ENCODE measurements around the gene GNG13. TPM values are rescaled to one million over a fixed set of nuclear protein-coding genes. Genes with fewer than 3 reads are reported as not detected.

The GNG13 gene
- total RNA-seq, 3 donors from 2014 or later: 0.31 to 1.0 TPM; not detected in 1

GRCh38 chr16:844638-845350 lies 44.3 kb upstream of the GNG13 start:
- intact Hi-C loops (cut with DNase I, micrococcal nuclease): no loop called here
- TF ChIP-seq CTCF (IDR thresholded peaks at IDR 0.05): no peak
- H3K9me3 ChIP-seq: no peaks in the 10 kb centered on the region
- no peak overlapping the region for H3K4me3 ChIP-seq
- no peak for ATAC-seq
- no peaks in the 10 kb centered on the region for H3K4me1 ChIP-seq (ENCODE audit: low read depth)
- H3K36me3 ChIP-seq (ENCODE audit: low read depth): no peaks in the 10 kb centered on the region
- DNase-seq: peak in 1 of 3 donors; percentile 47

DNA sequence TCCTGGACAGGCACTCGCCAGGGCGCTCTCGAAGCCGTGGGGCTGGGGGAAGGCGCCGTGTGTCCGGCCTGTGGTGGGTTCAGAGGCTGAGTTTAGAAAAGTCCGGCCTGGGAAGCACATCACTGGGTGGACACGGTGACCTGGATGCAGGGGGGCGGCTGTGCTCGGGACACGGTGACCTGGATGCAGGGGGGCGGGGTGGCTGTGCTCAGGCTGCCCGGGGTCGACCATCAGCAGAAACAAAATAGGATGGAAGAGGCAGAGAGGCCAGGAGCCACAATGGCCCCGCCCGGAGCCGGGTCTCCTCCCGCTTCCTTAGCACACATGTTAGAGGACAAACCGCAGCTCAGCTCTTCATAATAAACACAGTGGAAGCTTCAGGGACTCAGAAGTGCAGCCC lies 43.2 kb upstream of the GNG13 start:
- H3K4me1 ChIP-seq (ENCODE audit: low read depth): no peaks in the 10 kb centered on the region
- no peaks in the 10 kb centered on the region for H3K9me3 ChIP-seq
- intact Hi-C loops (cut with DNase I, micrococcal nuclease): no loop called here
- H3K36me3 ChIP-seq (ENCODE audit: low read depth): no peaks in the 10 kb centered on the region
- no peak for TF ChIP-seq CTCF (IDR thresholded peaks at IDR 0.05)
- DNase-seq: peak in 1 of 3 donors; percentile 28
- no peak overlapping the region for H3K4me3 ChIP-seq
- no peak for ATAC-seq

DNA sequence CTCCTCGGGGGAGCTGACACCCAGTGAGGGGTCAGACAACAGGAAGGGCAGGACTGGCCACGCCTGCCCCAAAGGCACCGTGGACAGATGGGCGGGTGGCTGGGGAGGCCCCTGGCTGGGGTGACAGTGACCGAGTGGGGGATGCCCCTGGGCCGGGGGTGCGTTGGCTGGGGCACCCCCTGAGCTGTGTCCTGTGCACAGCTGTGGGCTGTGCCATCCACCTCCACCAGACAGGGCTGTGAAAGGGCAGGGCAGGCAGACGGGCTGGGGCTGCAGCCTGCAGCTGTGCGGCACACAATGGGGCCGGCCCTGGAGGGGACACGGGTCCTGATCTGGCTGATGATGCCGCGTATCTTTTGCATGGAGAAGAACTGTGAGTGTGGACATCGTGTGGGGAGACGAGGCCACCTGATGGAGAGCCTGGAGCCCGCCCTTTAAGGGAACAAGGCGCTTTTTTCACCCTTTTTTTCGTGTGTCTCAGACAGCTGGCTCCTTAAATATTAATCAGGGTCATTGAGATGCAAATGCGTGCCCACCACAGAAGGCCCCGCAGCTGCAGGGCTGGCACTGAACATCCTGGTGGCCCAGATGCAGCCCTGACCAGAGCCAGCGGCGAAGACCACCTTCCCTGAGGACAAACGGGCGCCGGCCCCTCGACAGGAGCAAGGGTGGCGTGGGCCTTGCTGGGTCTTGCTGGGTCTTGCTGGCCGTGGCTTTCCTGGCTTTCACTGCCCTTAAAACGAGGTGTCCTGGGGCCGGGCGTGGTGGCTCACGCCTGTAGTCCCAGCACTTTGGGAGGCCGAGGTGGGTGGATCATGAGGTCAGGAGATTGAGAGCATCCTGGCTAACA lies 42.4 kb upstream of the GNG13 start:
- Histone ChIP-seq H3K36me3 (ENCODE audit: low read depth) (no peaks in the 10 kb centered on the region), H3K4me1 (ENCODE audit: low read depth) (no peaks in the 10 kb centered on the region), H3K4me3 (no peak overlapping the region), H3K9me3 (no peaks in the 10 kb centered on the region)
- DNase-seq (peak in 1 of 3 donors; percentile 38), ATAC-seq (no peak)
- intact Hi-C loops (cut with DNase I, micrococcal nuclease): no loop called here
- no peak for TF ChIP-seq CTCF (IDR thresholded peaks at IDR 0.05)

DNA sequence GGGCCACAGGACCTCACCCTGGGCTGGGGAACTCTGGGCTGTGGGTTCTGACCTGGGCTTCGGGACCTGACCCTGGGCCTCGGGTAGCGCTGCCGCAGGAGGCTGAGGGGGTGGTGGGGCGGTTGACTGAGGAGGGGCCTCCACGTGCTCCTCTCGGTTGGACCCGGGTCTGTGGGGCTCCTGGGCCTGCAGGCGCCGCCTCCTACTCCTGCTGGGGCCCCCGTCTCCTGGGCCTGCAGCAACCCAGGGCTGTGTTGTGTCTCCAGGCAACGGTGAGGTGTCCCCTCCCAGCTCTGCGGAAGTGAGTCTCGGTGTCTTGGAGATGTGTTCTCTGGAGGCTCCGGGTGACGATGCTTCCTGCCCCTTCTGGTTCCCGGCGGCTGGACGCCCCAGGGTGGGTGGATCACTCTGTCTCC lies 41.5 kb upstream of the GNG13 start:
- ATAC-seq (peak; percentile 31), DNase-seq (peak in 1 of 3 donors; percentile 43)
- Histone ChIP-seq H3K36me3 (ENCODE audit: low read depth) (no peaks in the 10 kb centered on the region), H3K4me3 (no peak overlapping the region), H3K9me3 (peaks cover 5% of the 10 kb centered on the region), H3K4me1 (ENCODE audit: low read depth) (no peaks in the 10 kb centered on the region)
- TF ChIP-seq CTCF (IDR thresholded peaks at IDR 0.05): no peak
- intact Hi-C loops (cut with DNase I, micrococcal nuclease): no loop called here

- no peak for TF ChIP-seq CTCF (IDR thresholded peaks at IDR 0.05)
- Histone ChIP-seq H3K4me3 (no peak overlapping the region), H3K4me1 (ENCODE audit: low read depth) (no peaks in the 10 kb centered on the region), H3K9me3 (peaks cover 10% of the 10 kb centered on the region), H3K36me3 (ENCODE audit: low read depth) (no peaks in the 10 kb centered on the region)
- peak in 1 of 3 donors; percentile 27 for DNase-seq
- no peak for ATAC-seq
- intact Hi-C loops (cut with DNase I, micrococcal nuclease): no loop called here
Observed at GRCh38 chr16:841455-842060, 41.0 kb upstream of the GNG13 start.

All from mucosa of descending colon (tissue), 3 donors.